Measurements from ENCODE around the gene TRIM72. TPM values are rescaled to one million over a fixed set of nuclear protein-coding genes. Genes with fewer than 3 reads are reported as not detected.

Gene TRIM72
- total RNA-seq, 4 donors from 2014 or later, result under 0.01 TPM; not detected in 3

DNA sequence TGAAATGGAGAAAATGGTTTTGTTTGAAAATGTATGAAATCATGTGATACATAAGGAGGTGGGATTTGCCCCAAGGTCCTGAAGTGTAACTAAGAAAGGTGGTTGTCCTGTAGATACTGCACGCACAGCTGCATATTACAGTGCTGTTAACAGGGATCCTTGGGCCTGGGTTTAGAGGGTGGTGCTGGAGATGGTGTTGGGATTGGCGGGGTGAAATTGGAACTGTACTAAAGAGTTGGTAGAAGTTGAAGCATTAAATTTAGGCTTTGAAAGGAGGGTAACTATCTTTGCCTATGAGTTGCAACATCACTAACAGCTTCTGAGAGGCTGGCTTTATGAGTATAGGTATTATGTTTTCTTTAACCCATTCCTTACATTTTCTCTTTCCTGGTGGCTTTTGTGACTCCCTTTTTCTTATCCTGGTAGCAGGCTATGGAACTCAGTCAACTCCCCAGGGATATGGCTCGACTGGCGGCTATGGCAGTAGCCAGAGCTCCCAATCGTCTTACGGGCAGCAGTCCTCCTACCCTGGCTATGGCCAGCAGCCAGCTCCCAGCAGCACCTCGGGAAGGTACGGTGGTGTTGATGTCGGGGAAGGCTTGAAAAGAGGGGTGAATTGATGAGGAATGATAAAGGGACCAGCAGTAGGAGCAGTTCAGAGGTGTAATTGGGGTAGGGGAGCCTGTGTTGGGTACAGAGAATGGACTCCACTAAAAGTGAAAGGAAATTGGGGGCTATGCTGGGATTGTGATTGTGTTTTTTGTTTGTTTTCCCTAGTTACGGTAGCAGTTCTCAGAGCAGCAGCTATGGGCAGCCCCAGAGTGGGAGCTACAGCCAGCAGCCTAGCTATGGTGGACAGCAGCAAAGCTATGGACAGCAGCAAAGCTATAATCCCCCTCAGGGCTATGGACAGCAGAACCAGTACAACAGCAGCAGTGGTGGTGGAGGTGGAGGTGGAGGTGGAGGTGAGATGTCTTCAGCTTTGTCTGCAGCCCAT lies 30.2 kb upstream of the TRIM72 start:
- H3K36me3 ChIP-seq, result no peaks in the 10 kb centered on the region

GRCh38 chr16:31184888-31185287 lies 29.0 kb upstream of the TRIM72 start:
- H3K4me3 ChIP-seq, result no peak overlapping the region
- no peaks in the 10 kb centered on the region for H3K27me3 ChIP-seq
- H3K9me3 ChIP-seq, result no peaks in the 10 kb centered on the region
- no peak for TF ChIP-seq POLR2A (IDR thresholded peaks at IDR 0.05)
- TF ChIP-seq, protein P1, sequence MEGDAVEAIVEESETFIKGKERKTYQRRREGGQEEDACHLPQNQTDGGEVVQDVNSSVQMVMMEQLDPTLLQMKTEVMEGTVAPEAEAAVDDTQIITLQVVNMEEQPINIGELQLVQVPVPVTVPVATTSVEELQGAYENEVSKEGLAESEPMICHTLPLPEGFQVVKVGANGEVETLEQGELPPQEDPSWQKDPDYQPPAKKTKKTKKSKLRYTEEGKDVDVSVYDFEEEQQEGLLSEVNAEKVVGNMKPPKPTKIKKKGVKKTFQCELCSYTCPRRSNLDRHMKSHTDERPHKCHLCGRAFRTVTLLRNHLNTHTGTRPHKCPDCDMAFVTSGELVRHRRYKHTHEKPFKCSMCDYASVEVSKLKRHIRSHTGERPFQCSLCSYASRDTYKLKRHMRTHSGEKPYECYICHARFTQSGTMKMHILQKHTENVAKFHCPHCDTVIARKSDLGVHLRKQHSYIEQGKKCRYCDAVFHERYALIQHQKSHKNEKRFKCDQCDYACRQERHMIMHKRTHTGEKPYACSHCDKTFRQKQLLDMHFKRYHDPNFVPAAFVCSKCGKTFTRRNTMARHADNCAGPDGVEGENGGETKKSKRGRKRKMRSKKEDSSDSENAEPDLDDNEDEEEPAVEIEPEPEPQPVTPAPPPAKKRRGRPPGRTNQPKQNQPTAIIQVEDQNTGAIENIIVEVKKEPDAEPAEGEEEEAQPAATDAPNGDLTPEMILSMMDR (IDR thresholded peaks at IDR 0.05), result no peak
- peaks cover 10 to 13% of the 10 kb centered on the region in 2 donors for H3K4me1 ChIP-seq
- intact Hi-C loops (cut with DNase I; ENCODE audit: low total_unique reads), result no loop called here
- H3K36me3 ChIP-seq, result no peaks in the 10 kb centered on the region
- H3K27ac ChIP-seq, result no peak overlapping the region
- no peak for DNase-seq

More for the DNA sequence above, 30.2 kb upstream of the TRIM72 start:
- no peak for DNase-seq
- no peak overlapping the region for H3K4me3 ChIP-seq
- no peak overlapping the region for H3K27ac ChIP-seq
- no peak for TF ChIP-seq POLR2A (IDR thresholded peaks at IDR 0.05)
- TF ChIP-seq, protein P1 (IDR thresholded peaks at IDR 0.05), result no peak
- H3K9me3 ChIP-seq, result no peaks in the 10 kb centered on the region
- H3K4me1 ChIP-seq, result peaks cover 10 to 13% of the 10 kb centered on the region in 2 donors
- no peaks in the 10 kb centered on the region for H3K27me3 ChIP-seq
- intact Hi-C loops (cut with DNase I; ENCODE audit: low total_unique reads), result no loop called here

DNA sequence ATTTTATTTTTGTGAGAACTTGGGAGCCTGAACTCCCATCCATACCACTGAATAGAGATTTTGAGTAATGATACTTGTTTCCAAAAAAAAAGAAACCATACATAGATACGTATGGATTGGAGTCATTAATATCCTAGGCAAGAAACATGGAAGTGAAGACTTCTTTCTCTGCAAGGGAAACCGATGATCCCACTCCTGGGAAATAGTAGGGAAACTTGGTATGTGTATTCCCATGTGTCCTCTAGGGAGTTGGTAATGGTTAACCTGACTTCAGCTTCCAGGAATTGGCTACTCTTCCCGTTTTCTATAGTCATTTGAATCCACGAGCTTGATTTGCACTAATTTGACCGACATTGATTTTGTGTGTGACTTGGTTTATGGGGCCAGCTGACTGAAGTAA lies 28.6 kb upstream of the TRIM72 start:
- no peak for DNase-seq
- H3K27ac ChIP-seq, result no peak overlapping the region
- no peak overlapping the region for H3K4me3 ChIP-seq
- H3K9me3 ChIP-seq, result no peaks in the 10 kb centered on the region
- H3K36me3 ChIP-seq, result no peaks in the 10 kb centered on the region
- TF ChIP-seq, protein P1 (IDR thresholded peaks at IDR 0.05), result no peak
- no peak for TF ChIP-seq POLR2A (IDR thresholded peaks at IDR 0.05)
- H3K27me3 ChIP-seq, result no peaks in the 10 kb centered on the region
- H3K4me1 ChIP-seq, result peaks cover 10 to 13% of the 10 kb centered on the region in 2 donors
- intact Hi-C loops (cut with DNase I; ENCODE audit: low total_unique reads), result no loop called here

- no peak for DNase-seq
- H3K27ac ChIP-seq, result no peak overlapping the region
- TF ChIP-seq POLR2A (IDR thresholded peaks at IDR 0.05), result no peak
- TF ChIP-seq, protein P1 (IDR thresholded peaks at IDR 0.05), result no peak
- no peaks in the 10 kb centered on the region for H3K9me3 ChIP-seq
- H3K4me3 ChIP-seq, result no peak overlapping the region
- H3K4me1 ChIP-seq, result peaks cover 10 to 13% of the 10 kb centered on the region in 2 donors
- H3K27me3 ChIP-seq, result no peaks in the 10 kb centered on the region
- intact Hi-C loops (cut with DNase I; ENCODE audit: low total_unique reads), result no loop called here
- H3K36me3 ChIP-seq, result no peaks in the 10 kb centered on the region
Observed at GRCh38 chr16:31186176-31186575, 27.7 kb upstream of the TRIM72 start.

Measured in uterus (tissue), 4 donors.